CMK (cell line): Measurements from ENCODE around the gene IMMP1L.

Experiments used
- DNase-seq: peaks from one replicate; pipeline ENCODE4 v3.0.0-alpha.2; 2010; ENCODE audit warnings: low read depth

Gene IMMP1L

DNA sequence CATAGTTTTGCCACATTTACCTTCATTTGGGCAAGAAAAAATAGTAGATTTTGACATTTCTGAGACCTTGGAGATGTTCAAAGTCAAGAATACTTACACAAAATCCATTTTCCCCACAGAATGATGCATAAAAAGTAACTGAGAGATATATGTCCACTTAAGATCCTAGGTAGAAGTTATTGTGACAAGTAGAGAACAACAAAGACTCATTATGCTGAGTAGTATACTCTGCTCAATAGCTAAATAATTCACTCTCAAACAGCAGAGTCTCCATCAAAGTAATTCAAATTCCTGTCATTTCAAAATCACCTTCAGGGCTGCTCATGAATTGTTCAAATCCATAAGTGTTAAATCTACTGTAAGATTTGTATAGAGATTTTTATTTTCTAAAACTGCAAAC lies 35.3 kb downstream of the IMMP1L start:
- DNase-seq, result no peak

DNA sequence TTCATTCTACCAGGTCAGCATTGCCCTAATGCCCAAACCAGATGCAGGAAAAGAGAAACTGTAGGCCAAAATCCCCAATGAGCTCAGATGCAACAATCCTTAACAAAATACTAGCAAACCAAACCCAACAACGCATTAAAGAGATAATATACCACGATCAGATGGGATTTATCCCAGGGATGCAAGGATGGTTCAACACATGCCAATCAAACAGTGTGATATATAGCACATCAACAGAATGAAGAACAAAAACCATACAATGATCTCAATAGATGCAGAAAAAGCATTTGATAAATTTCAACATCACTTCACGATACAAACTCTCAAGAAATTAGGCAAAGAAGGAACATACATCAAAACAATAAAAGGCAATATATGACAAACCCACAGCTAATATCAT lies 45.0 kb downstream of the IMMP1L start:
- DNase-seq, result no peak

DNA sequence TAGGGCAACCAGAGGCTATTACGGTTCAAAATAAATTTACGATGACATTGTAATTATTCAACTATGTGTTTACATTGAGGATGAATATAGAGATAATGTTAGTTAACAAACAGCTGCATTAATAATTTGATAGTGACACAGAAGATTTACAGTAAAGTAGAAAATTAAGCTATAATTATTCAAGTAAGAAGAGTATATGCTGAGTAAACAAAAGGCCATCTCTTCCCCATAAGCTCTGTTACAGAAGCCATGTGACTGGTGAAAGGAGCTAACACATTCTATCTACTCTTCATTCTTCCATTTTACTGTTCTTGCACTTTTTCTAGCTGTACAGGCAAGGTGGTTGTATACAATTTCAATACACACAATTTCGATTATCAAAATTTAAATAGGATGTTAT lies 54.2 kb downstream of the IMMP1L start:
- DNase-seq, result no peak

DNA sequence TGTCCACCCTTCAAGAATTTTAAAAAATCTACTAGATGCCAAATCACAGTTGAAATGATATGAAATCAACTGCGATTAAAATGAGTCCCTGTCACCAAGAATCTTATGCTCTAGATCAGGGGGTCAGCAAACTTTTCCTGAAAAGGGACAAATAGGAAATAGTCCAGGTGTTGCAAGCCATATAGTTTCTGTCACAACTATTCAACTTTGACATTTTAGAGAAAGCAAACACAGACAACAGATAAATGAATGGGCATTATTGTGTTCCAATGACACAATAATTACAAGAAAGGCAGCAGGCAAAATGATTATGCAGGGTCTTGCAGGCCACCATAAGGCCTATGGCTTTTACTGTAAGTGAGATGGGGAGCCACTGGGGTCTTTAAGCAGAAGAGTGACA lies 58.6 kb downstream of the IMMP1L start:
- DNase-seq, result no peak

DNA sequence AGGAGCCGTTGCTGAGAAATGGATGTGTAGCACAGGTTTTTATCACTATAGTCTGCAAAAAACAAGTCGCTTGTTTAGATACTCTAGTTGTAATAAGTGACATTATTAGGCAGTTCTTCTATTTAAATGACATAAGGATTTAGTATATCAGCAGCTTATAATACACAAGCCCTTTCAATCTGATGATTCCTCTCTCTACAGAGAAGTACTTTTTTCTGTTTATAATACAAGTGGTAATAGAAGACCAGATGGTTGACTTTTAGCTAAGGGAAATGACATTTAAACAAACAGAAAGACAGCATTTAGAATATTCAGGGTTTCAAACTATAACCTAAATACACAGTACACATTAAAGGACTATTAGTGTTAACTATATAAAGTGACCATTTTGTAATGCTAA lies 60.4 kb downstream of the IMMP1L start:
- DNase-seq, result no peak

DNA sequence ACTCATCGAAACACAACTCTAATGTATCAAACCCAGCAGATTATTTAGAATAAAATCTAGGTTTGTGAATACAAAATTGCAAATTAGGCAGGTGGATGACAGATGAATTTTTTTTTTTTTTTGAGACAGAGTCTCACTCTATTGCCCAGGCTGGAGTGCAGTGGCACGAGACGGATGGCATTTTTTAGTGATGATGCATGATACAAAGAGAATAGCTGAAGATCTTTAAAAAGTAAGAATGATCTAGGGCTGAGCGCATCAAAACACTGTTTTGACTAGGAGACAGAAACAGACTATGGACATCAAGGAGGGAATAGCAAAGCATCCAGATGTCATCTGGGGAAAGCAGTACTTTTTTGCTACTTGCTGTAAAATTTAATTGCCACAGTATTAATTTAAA lies 63.8 kb downstream of the IMMP1L start:
- no peak for DNase-seq

DNA sequence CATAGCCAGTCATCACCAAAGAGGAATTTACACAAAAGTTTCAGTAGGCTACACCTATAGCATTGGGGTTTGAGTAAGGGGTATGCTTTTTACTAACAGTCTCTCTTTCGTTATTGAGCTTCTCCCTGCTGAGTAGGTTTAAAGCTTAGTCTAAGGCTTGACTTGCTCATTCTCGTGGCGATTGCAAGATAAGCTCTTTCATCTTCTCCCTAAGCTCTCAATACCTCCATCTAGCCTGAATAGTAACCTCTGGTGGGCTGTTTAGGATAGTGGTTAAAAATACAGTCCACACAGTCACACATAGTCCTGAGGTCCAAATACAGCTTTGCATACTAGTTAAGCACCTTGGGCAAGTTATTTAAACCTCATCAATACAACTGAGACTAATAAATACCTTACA lies 65.6 kb downstream of the IMMP1L start:
- DNase-seq, result no peak

DNA sequence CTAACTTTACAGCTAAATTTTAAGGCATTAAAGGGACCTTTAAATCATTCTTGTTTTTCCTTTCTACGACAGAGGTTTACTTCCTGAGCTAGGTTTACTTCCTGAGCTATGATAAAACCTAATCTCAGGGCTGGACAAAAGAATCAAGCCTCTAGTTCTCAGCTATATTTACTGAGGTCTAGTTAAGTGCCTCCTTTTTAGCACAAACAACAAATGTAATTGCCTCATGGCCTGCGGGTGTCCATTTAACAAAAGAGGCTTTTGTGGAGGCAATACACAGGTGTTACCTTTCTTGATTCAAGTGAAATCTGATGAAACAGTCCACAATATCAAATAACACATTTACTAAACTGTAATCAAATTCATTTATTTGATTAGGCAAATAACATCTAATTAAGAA lies 67.3 kb downstream of the IMMP1L start:
- no peak for DNase-seq

DNA sequence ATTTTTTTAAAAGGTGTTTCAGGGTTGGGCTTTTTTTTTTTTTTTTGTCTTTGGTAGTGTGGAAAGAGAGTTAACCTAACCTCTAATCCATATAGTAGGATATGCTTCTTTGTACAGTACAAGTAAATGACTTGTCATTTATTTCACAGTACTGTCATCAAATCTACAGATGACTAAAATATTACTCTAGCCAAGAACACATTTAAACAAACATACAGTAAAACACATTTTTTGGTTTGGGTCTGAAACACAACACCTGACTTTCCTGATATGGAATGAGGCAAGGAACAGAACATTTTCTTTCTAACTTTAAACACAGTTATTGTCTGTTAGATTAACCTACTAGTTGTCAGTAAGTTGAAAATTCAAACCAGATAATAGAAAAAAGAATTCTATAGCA lies 68.1 kb downstream of the IMMP1L start:
- no peak for DNase-seq

DNA sequence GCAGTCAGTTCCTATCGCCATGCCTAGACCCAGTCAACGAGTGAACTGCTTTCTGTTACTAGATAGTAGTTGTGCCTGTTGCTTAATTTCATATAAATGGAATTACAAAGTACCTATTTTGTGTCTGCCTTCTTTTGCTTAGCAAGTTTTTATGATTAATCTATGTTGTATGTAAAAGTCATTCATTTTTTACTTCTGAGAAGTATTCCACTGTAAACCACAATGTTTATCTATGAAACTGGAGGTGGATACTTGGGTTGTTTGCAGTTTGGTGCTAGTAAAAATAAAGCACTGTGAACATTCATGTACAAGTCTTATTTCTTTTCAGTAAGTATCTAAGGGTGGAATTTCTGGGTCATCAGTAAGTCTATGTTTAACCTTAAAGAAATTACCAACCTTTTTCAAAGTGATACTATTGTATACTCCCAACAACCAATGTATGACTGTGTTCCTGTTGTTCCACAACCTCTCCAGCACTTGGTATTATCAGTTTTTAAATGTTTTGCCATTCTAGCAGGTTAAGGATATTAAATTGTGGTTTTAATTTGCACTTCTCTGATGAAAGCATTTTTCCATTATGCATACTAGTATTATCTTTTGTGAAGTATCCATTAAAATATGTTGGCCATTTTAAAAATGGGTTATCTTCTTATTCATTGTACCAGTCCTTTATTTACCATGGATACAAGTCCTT lies 71.5 kb downstream of the IMMP1L start:
- no peak for DNase-seq

DNA sequence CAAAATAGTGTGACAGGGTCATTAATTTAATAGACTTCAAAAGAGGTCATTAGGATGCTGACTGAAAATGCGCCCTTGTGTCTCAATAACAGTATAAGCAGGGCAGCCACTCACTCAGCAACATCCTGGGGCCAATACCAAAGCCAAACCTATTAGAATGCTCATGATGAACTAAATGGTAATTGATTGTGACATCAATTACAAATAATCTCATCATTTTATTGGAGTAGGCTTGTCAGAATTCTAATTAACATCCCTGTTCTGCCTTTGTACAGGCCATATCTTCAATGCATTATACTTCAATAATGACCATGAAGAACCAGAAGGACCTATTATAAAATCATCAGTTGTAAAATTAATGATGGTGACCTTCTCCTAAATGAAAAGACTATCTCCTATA lies 75.6 kb downstream of the IMMP1L start:
- no peak for DNase-seq

DNA sequence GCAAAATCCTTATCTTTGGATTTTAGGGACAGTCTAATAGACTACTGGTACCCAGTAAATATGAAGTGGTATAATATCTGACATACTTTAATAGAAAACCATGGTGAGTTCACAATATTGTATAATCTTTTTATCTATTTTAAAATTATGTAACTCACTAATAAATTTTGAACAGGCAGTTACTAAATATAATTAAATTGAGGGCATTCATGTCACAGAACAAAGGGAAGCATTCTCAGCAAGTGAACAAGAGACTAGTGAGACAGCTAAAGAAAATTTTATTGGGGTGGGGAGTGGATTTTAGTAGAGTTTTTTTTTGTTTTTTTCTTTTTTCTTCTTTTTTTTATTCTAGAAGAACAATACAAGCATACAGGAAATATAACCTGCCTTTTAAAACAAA lies 84.8 kb downstream of the IMMP1L start:
- DNase-seq, result no peak

DNA sequence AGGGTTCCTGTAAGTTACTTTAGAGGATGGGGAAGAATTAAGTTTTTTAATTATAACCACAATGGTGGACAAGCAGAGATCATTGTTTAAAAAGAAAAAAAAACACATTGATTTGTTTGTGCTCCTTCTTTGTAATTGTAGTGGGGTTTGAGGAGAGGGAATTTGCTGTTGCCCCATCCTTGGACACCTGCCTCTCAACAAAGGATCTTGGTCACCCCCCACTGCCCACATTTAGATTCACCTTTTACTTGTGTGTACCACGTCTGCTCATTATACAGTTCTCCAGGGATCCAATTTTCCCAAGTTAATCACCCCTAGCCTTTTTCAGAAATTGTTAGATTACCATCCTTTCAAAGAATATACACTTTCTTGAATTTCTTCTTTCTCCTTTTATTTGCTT lies 86.7 kb downstream of the IMMP1L start:
- no peak for DNase-seq

DNA sequence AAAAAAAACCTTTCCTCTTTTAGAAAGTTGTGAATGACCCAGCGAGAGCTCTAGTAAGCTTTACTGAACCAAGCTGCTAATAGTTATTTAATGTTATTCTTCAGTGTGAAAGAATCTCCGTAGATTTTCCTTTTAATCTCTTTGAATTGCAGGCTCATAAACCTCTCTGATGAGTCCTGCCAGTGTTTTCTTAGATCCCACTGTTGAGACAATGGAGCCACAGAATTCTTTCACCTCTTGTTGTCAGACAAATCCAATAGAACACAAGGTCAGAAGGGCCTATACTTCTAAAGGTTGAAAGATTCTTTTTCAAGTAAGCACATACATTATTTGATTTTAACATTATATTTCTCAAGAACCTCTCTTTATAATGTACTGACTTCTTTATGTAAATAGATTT lies 87.6 kb downstream of the IMMP1L start:
- DNase-seq, result no peak

DNA sequence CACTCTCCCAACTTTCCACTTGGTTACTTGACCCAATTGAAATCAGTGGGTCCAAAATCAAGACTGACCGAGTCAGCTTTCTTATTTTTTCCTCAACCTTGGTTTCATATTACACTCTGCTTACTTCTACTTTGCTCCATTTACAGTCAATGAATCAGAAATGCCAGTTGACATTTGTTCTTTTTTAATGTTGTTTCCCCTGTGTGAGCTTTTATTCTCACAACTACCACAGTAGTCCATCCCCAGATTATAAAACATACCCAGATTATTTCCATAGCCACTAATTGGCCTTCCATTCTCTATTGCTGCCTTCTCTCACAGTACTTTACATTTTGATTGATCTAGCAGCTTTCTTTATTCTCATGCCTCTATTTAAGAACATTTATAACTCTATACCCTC lies 89.8 kb downstream of the IMMP1L start:
- DNase-seq, result no peak

DNA sequence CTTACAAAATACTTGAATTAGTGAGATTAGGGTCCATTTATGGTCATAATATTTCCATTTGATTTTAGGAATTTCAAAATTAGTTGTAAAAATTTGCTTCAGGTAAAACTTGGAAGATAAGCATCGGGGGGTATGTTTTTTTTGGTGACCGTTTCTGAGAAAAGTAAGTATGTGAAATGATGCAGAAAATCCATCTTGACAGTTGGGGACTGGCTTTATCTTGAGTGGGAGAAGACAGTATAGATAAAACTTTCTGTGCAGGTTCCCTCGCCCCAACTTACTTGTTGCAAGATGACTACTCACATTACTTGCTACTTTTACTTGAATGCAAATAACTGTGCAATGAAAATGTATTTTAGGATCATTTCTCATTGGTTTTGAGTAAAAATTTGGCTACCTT lies 90.3 kb downstream of the IMMP1L start:
- no peak for DNase-seq

DNA sequence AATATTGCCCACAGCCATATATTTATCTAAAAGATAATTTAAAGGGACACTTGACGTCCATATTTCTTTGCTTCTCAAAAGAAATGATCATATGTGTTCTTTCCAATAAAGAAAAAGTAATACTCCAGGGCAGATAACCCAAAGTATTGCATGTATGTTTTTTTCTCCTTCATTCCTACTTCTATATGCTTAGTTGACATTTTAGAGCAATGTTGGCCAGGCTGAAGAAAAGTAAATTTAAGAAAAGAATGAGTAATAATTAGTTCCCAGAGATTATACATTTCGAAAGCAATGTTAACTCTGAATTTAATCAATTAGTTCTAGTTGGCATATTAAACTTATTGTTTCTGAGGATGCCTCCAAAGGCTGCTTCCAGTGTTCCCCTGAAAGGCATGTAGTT lies 91.6 kb downstream of the IMMP1L start:
- DNase-seq, result no peak

DNA sequence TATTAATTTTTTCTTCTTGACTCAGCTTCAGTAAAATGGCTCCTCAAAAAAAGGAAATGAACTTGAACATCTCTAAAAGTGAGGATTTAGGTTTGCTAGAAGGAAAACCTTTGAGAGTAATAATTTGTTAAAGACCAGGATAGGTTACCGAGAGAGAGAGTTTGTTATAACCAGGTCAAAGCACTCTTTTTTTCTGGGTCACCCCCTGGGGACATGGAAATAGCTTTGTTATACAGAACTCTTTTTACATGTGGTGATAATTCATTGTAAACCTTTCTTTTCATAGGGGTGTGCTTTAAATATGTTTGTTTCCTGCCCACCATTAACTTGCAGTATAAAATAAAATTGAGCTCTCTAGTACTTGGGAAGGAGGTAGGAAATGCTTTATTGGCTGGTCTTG lies 92.1 kb downstream of the IMMP1L start:
- DNase-seq, result no peak

DNA sequence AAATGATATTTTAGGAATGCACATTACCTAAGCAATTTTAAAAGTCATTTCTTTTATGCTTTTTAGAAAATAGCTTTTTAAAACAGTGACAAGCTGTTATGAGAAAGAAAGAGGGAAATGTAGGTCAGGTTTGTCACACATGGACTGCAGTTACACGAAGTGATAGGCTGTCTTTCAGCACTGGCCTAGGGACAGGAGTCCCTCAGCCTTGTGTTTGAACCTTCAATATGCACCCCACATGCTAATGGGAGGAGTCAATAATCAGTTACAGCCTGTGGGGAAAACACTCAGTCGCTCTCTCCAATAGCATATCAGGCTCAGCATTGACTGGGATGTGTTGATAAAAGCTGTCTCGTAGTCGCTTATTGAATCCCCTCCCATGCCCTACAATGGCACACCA lies 94.0 kb downstream of the IMMP1L start:
- DNase-seq, result no peak

DNA sequence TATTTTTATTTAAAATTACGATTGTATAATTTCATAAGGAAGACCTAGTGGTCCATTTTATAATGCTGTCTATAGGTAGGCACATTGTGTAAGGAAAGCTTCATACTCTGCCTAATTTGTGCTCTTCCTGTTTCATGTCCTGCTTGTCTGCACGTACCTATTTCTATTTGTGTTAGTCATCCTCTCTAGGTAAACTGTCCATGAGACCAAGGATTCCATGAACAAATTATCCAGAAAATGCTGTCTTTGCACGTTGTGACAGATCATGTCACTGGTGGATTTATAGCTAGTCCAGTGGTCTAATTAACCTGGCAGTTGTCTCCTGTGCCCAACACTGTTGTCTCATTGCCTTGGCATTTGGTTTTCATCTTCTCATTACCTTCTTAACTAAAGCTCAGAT lies 95.1 kb downstream of the IMMP1L start:
- DNase-seq, result no peak

DNA sequence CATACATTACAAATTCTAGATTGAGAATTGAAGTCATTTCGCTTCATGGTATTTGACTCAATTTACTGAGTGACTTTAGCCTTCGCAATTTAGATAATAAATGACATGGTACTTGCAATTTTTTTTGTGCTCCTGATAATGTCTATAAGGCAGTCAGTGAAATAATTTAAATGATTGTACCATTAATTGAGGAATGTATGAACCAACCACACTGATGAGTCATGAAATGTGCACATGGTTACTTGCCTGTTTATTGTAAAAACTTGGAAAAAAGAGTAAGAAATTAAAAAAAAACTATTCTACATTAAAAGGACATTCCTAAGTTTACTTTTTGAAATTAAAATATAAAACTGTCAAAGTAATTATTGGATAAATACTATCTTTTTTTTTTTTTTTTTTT lies 96.5 kb downstream of the IMMP1L start:
- DNase-seq, result no peak

DNA sequence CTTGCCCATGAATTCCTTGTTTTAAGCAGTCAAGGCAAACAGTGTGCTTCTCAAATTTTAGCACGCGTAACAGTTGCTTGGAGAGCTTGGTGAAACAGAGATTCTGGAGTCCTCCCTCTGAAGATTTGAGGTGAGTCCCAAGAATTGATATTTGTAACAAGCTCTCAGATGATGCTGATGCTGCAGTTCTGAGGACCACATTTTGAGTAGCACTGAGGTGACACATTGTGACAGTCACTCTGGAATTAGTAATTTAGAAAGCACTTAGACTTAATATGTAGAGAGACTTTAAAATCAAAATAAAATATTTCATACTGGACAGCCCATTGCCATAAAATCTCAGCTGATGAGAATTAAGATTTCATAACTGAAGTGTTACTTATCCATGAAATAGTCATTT lies 101.2 kb downstream of the IMMP1L start:
- DNase-seq, result no peak

DNA sequence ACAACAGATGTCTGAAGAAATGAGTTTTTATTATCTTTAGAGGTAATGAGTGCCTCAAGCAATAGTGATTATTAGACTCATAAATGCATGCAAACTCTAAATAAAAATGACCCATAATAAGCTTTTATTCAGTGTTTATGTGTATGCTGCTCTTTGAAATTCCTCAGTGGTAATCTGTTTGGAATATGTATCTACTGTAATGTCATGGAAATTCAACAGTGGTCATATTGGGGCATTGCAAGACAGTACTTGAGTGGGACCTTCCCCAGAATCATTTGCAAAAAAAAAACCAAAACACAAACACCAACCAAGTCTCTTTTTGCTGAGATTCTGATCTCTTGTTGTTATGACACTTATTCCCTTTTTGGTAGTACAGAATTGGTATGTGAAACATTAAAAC lies 104.8 kb downstream of the IMMP1L start:
- DNase-seq, result no peak

DNA sequence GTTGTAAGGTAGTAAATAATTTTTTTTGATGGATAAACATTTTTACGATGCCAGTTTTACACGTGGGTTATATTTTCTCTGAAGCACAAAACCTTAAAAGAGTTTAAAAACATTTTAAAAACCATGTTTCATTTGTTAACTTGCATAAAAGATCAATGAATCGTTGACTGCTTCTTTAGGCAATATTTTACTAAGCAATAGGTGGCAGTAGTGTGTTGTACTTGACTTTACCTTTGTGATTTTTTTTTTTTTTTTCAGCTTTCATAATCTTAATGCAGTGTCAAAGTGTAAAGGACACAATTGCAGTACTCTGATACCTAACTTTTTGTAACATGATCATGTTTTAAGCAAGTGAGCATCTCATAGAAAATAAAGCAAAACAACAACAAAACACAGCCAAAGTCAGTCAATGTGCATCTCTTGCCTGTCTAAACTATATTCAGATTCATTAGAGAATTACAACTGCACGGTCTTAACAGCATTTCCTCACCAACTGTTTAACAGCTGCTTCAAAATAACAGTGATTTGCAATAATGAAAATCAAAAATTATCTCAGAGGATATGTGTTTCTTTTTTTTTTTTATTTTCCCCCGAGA lies 112.1 kb downstream of the IMMP1L start:
- no peak for DNase-seq
